H1 (cell line): Measurements from ENCODE around the gene RPL36A. TPM values are rescaled to one million over a fixed set of nuclear protein-coding genes. Genes with fewer than 3 reads are reported as not detected.

Source experiments
- CTCF ChIA-PET: fragments of 300-600 bp; sonication (Branson Sonifier 250); formaldehyde crosslinking; loops from one replicate; lab custom pipeline; 2021; ENCODE audit not compliant: partially characterized antibody; lab: Charles Lee
- POLR2A ChIA-PET: fragments of 300-600 bp; sonication (Branson Sonifier 250); formaldehyde crosslinking; loops from one replicate; lab custom pipeline; 2021; ENCODE audit warnings: inconsistent platforms; ENCODE audit not compliant: partially characterized antibody; lab: Charles Lee
- DNase-seq, 2 experiments: peaks; one replicate each; pipeline versions ENCODE4 v3.0.0 to v3.0.0-alpha.2; 2010 to 2022; ENCODE audit warnings: low spot score in 2 of 2, low read depth in 1 of 2, mixed read lengths in 1 of 2
- FAIRE-seq: peaks from 2 replicates; lab custom pipeline; 2011; peaks lifted over from hg19 to GRCh38; lab: Jason Lieb, UNC
- H2AFZ ChIP-seq: 2 replicates; pipeline ENCODE4 v1.8.1; 2012; ENCODE audit warnings: low read length, inconsistent platforms
- H2AK5ac ChIP-seq: 2 replicates; pipeline ENCODE4 v1.6.1; 2013; ENCODE audit warnings: low read depth, low read length
- H2BK120ac ChIP-seq: replicated peaks from 2 replicates; pipeline ENCODE3; 2013; ENCODE audit warnings: low read depth, low read length, inconsistent platforms
- H2BK12ac ChIP-seq: 2 replicates; pipeline ENCODE4 v1.6.1; 2013; ENCODE audit warnings: low read depth, low read length
- H2BK15ac ChIP-seq: 2 replicates; pipeline ENCODE4 v1.6.1; 2013; ENCODE audit warnings: low read length
- H2BK20ac ChIP-seq: 2 replicates; pipeline ENCODE4 v1.6.1; 2013; ENCODE audit warnings: low read length
- H2BK5ac ChIP-seq: 2 replicates; pipeline ENCODE4 v1.6.1; 2013; ENCODE audit warnings: low read depth, low read length
- H3K14ac ChIP-seq: 2 replicates; pipeline ENCODE4 v1.6.1; 2013; ENCODE audit warnings: inconsistent platforms; ENCODE audit not compliant: insufficient read length
- H3K18ac ChIP-seq: 2 replicates; pipeline ENCODE4 v1.6.1; 2013; ENCODE audit warnings: low read length; ENCODE audit errors: extremely low read depth
- H3K23ac ChIP-seq: 2 replicates; pipeline ENCODE4 v1.6.1; 2013; ENCODE audit warnings: inconsistent platforms; ENCODE audit not compliant: insufficient read length
- H3K23me2 ChIP-seq: 2 replicates; pipeline ENCODE4 v1.6.1; 2013; ENCODE audit warnings: low read depth, low read length
- H3K27ac ChIP-seq: 2 replicates; pipeline ENCODE4 v1.6.1; 2011; ENCODE audit warnings: low read depth, low read length, inconsistent platforms
- H3K27me3 ChIP-seq, 4 experiments: replicated peaks in 1 of 4; 1 replicate in 1 of 4; 2 replicates in 3 of 4; pipeline versions ENCODE4 v1.6.1 to v1.8.1; 2011 to 2013; ENCODE audit warnings: low read length in 3 of 4, mild to moderate bottlenecking in 3 of 4, inconsistent platforms in 2 of 4, mixed read lengths in 2 of 4, moderate library complexity in 1 of 4; ENCODE audit not compliant: control insufficient read depth in 3 of 4, insufficient read depth in 3 of 4; ENCODE audit errors: extremely low read depth in 1 of 4
- H3K36me3 ChIP-seq, 4 experiments: 2 replicates each; pipeline versions ENCODE4 v1.6.1 to v1.8.1; 2011 to 2013; ENCODE audit warnings: mild to moderate bottlenecking in 4 of 4, low read length in 3 of 4, moderate library complexity in 2 of 4, control low read depth in 1 of 4, inconsistent platforms in 1 of 4; ENCODE audit not compliant: insufficient read depth in 4 of 4, control insufficient read depth in 2 of 4
- H3K4ac ChIP-seq: replicated peaks from 2 replicates; pipeline ENCODE3; 2013; ENCODE audit warnings: low read length, low read depth, mixed read lengths, inconsistent platforms; ENCODE audit not compliant: insufficient read length
- H3K4me1 ChIP-seq, 4 experiments: replicated peaks in 1 of 4; 1 replicate in 1 of 4; 2 replicates in 3 of 4; pipeline versions ENCODE4 v1.6.1 to v1.8.1; 2011 to 2013; ENCODE audit warnings: low read length in 3 of 4, inconsistent platforms in 2 of 4, mixed read lengths in 1 of 4; ENCODE audit not compliant: insufficient read depth in 4 of 4, control insufficient read depth in 3 of 4
- H3K4me2 ChIP-seq, 2 experiments: 2 replicates each; pipeline versions ENCODE4 v1.6.1 to v1.8.1; 2011 to 2013; ENCODE audit warnings: low read depth in 2 of 2, low read length in 2 of 2, control low read depth in 1 of 2, inconsistent platforms in 1 of 2, mild to moderate bottlenecking in 1 of 2; ENCODE audit not compliant: insufficient read depth in 1 of 2
- H3K4me3 ChIP-seq, 4 experiments: fragments of 200-600, 300-600 bp in 1 of 4; sonication (generic), shearing (Covaris generic), sonication (Bioruptor Twin) in 1 of 4; 2 replicates each; pipeline versions ENCODE4 v1.5.1 to v1.8.1; 2011 to 2016; ENCODE audit warnings: low read length in 4 of 4, low read depth in 3 of 4, control low read depth in 2 of 4, inconsistent platforms in 2 of 4, mild to moderate bottlenecking in 2 of 4, mixed read lengths in 1 of 4, moderate library complexity in 1 of 4; ENCODE audit not compliant: insufficient read depth in 2 of 4; ENCODE audit errors: extremely low read depth in 1 of 4
- H3K56ac ChIP-seq: replicated peaks from 2 replicates; pipeline ENCODE3; 2013; ENCODE audit warnings: low read depth, mild to moderate bottlenecking, mixed read lengths, low read length, inconsistent platforms; ENCODE audit not compliant: insufficient read length
- H3K79me1 ChIP-seq: 2 replicates; pipeline ENCODE4 v1.6.1; 2013; ENCODE audit warnings: low read depth, low read length, control low read depth
- H3K79me2 ChIP-seq, 2 experiments: 2 replicates each; pipeline versions ENCODE4 v1.6.1 to v1.8.1; 2012 to 2013; ENCODE audit warnings: low read length in 2 of 2, mild to moderate bottlenecking in 2 of 2, inconsistent platforms in 1 of 2; ENCODE audit not compliant: insufficient read depth in 2 of 2, control insufficient read depth in 1 of 2
- H3K9ac ChIP-seq, 4 experiments: replicated peaks in 1 of 4; 1 replicate in 1 of 4; 2 replicates in 3 of 4; pipeline versions ENCODE4 v1.6.1 to v1.8.1; 2011 to 2013; ENCODE audit warnings: low read depth in 3 of 4, low read length in 3 of 4, control low read depth in 2 of 4, mild to moderate bottlenecking in 2 of 4, moderate library complexity in 2 of 4, inconsistent platforms in 1 of 4; ENCODE audit errors: extremely low read depth in 1 of 4
- H3K9me3 ChIP-seq, 2 experiments: 2 replicates each; pipeline versions ENCODE4 v1.6.1 to v1.8.1; 2012 to 2013; ENCODE audit warnings: mild to moderate bottlenecking in 2 of 2, moderate library complexity in 2 of 2, control low read depth in 1 of 2, inconsistent platforms in 1 of 2, low read depth in 1 of 2, low read length in 1 of 2, mixed read lengths in 1 of 2; ENCODE audit not compliant: insufficient read depth in 2 of 2
- H4K20me1 ChIP-seq, 2 experiments: replicated peaks in 1 of 2; 2 replicates each; pipeline versions ENCODE3 to v1.8.1; 2011 to 2013; ENCODE audit warnings: inconsistent platforms in 2 of 2, low read length in 2 of 2, mild to moderate bottlenecking in 1 of 2; ENCODE audit not compliant: insufficient read depth in 2 of 2, control insufficient read depth in 1 of 2
- H4K5ac ChIP-seq: 2 replicates; pipeline ENCODE4 v1.6.1; 2013; ENCODE audit warnings: low read length, low read depth, mixed read lengths, inconsistent platforms; ENCODE audit not compliant: insufficient read length
- H4K8ac ChIP-seq: 2 replicates; pipeline ENCODE4 v1.8.0; 2013; ENCODE audit warnings: mild to moderate bottlenecking, moderate library complexity, low read length, inconsistent platforms; ENCODE audit not compliant: insufficient read depth; ENCODE audit errors: extremely low read depth
- H4K91ac ChIP-seq: replicated peaks from 2 replicates; pipeline ENCODE3; 2013; ENCODE audit warnings: low read length, mixed read lengths, inconsistent platforms; ENCODE audit not compliant: insufficient read length
- BCL11A ChIP-seq, 2 experiments: IDR thresholded peaks; one replicate each; pipeline ENCODE4 v1.6.1; 2011; ENCODE audit warnings: low read depth in 2 of 2, low read length in 2 of 2, mild to moderate bottlenecking in 2 of 2
- CTBP2 ChIP-seq: IDR thresholded peaks from 2 replicates; pipeline ENCODE4 v1.7.0; 2011; ENCODE audit warnings: borderline replicate concordance, mild to moderate bottlenecking, moderate library complexity, mixed read lengths, low read length; ENCODE audit not compliant: insufficient read depth, insufficient read length
- GTF2F1 ChIP-seq: IDR thresholded peaks from 2 replicates; pipeline ENCODE4 v1.6.1; 2012; ENCODE audit warnings: low read depth, low read length, improper control_type of control experiment, borderline replicate concordance
- RNF2 ChIP-seq: fragments of 200-900, 300-1000 bp; sonication (generic); IDR thresholded peaks from 2 replicates; pipeline ENCODE4 v1.7.1; 2016; ENCODE audit warnings: borderline replicate concordance, low read depth, mild to moderate bottlenecking, antibody characterized with exemption, low read length; ENCODE audit not compliant: poor library complexity, severe bottlenecking; ENCODE audit errors: missing control alignments
- WGBS, 2 experiments: shearing (Covaris generic) in 1 of 2; methylation state at CpG; one replicate each; pipeline versions ENCODE4 v1.1.6 to v1.1.7; 2013 to 2015; ENCODE audit warnings: low lambda C conversion rate in 2 of 2, mixed read lengths in 2 of 2, inconsistent platforms in 1 of 2, low coverage in 1 of 2, missing lambda C conversion rate in 1 of 2; ENCODE audit not compliant: insufficient replicate concordance in 2 of 2, insufficient coverage in 1 of 2, insufficient read length in 1 of 2; ENCODE audit errors: extremely low coverage in 1 of 2, missing lambda C conversion rate in 1 of 2; 5-methylcytosine and 5-hydroxymethylcytosine counted together
- polyA plus RNA-seq, 7 experiments: library from polyadenylated mRNA; depleted of rRNA in 3 of 7; stranded (reverse) in 5 of 7; unstranded in 2 of 7; fragments of >200 nt in 5 of 7; fragments of 200-250 nt in 2 of 7; gene quantifications; 1 replicate in 5 of 7; 2 replicates in 1 of 7; 4 replicates in 1 of 7; pipeline versions ENCODE4 v1.2.1 to v1.2.3, GENCODE V29; 2011 to 2013; ENCODE audit warnings: missing spikeins in 2 of 7, mixed read lengths in 2 of 7
- total RNA-seq: library from RNA; stranded (reverse); fragmentation: NEBNext Ultra II Directional; extraction: Animal tissue kit (Norgen Biotek cat#: 25700); gene quantifications from 2 replicates; pipeline ENCODE4 v1.2.1, GENCODE V29; 2021

The RPL36A gene
- total and polyA plus RNA-seq, 2 of the 8 experiments (the other 6 are each of a cell fraction or from before 2014, with no cell fraction given) = 271 to 1,587 TPM

DNA sequence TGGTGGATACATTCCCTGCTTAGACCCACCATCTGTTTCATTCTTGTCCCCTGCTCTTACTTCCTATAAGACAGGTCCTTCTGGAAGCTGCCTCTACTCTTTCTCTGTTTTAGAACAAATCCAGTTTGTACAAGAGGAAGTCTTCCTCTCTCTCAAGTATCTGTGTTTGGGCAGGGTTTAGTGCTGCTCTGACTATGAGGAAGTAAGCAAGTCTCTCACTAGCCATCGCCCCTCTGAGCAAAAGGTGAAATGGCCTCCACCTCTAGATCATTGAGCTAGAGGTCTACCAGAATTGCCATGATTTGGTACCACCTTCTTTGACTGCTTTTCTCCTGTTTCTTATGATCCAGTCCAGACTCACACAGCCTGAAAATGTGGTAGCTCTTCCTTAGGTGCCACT, 13.3 kb upstream of the RPL36A start:
- no CpG with 5 or more reads among the region's 1 CpG for WGBS, 2 experiments
- Histone ChIP-seq H2BK120ac (no peak overlapping the region), H3K4me1 (no peaks in the 10 kb centered on the region), H3K4me2 (no peak overlapping the region), H3K27ac (no peak overlapping the region), H4K8ac (no peak overlapping the region), H4K5ac (no peak overlapping the region), H4K91ac (no peak overlapping the region), H2BK5ac (no peak overlapping the region), H3K27me3 (no peaks in the 10 kb centered on the region), H2BK15ac (no peak overlapping the region), H3K9me3 (no peaks in the 10 kb centered on the region), H3K23me2 (no peaks in the 10 kb centered on the region), H3K18ac (no peak overlapping the region), H3K4me3 (no peak overlapping the region), H3K56ac (no peak overlapping the region), H3K79me2 (no peaks in the 10 kb centered on the region), H3K23ac (no peak overlapping the region), H3K36me3 (no peaks in the 10 kb centered on the region), H3K4ac (no peak overlapping the region), H2BK12ac (no peak overlapping the region), H3K79me1 (no peaks in the 10 kb centered on the region), H2AFZ (no peak overlapping the region), H3K9ac (no peak overlapping the region), H2BK20ac (no peak overlapping the region), H3K14ac (no peak overlapping the region), H4K20me1 (no peaks in the 10 kb centered on the region), H2AK5ac (no peak overlapping the region)
- FAIRE-seq (no peak), DNase-seq (no peak)
- POLR2A ChIA-PET = interaction anchor here (5.1 kb wide), 1 partner anchor 13 kb away, joined by 27 read pairs; the partner anchor contains the start of gene RPL36A
- CTCF ChIA-PET = interaction anchor here (0.9 kb wide), 1 partner anchor 11 kb away, joined by 4 read pairs; no protein-coding TSS in a partner anchor
- no peak for TF ChIP-seq GTF2F1
- no peak for TF ChIP-seq RNF2
- TF ChIP-seq CTBP2 = no peak
- TF ChIP-seq BCL11A (IDR thresholded peaks at IDR 0.05; ENCODE audit: low read depth in 2 of 2, low read length in 2 of 2) = no peak
